PC-9 (cell line): ENCODE measurements around the gene SMIM7. TPM values are rescaled to one million over a fixed set of nuclear protein-coding genes. Genes with fewer than 3 reads are reported as not detected.

Experiments used
- BruUV-seq: library from RNA; stranded (reverse); fragments of 400-500 nt; replicated peaks from 2 replicates; lab custom pipeline; 2021; lab: Mats Ljungman, UMichigan
- CTCF ChIA-PET: fragments of 300-600 bp; sonication (Branson Sonifier 250); formaldehyde crosslinking; loops from one replicate; lab custom pipeline; 2022; ENCODE audit warnings: antibody characterized with exemption; lab: Charles Lee
- POLR2A ChIA-PET: fragments of 300-600 bp; sonication (Branson Sonifier 250); formaldehyde crosslinking; loops from one replicate; lab custom pipeline; 2022; ENCODE audit warnings: antibody characterized with exemption; ENCODE audit not compliant: unreplicated experiment; lab: Charles Lee
- DNase-seq, 2 experiments: peaks; one replicate each; pipeline versions ENCODE4 v3.0.0 to v3.0.0-alpha.2; 2015 to 2022; ENCODE audit warnings: mixed read lengths in 1 of 2
- H2AFZ ChIP-seq: fragments of 200-600 bp; sonication (generic); 2 replicates; pipeline ENCODE4 v1.8.1; 2017; ENCODE audit warnings: antibody characterized with exemption
- H3F3A ChIP-seq: fragments of 200-600 bp; sonication (generic); 2 replicates; pipeline ENCODE4 v1.8.1; 2017; ENCODE audit warnings: antibody characterized with exemption, mild to moderate bottlenecking, low read depth; ENCODE audit not compliant: insufficient read depth
- H3K27ac ChIP-seq: fragments of 200-600 bp; sonication (generic); 2 replicates; pipeline ENCODE4 v1.6.1; 2016; ENCODE audit warnings: mixed run types
- H3K27me3 ChIP-seq: fragments of 200-600 bp; sonication (generic); 2 replicates; pipeline ENCODE4 v1.6.1; 2016; ENCODE audit warnings: low read depth, mixed run types; ENCODE audit not compliant: insufficient read depth
- H3K36me3 ChIP-seq: fragments of 200-600 bp; sonication (generic); 2 replicates; pipeline ENCODE4 v1.6.1; 2016; ENCODE audit warnings: low read depth, mixed run types
- H3K4me1 ChIP-seq: fragments of 200-600 bp; sonication (generic); replicated peaks from 2 replicates; pipeline ENCODE4 v1.6.1; 2016; ENCODE audit warnings: mixed run types; ENCODE audit not compliant: insufficient read depth
- H3K4me2 ChIP-seq: fragments of 200-600 bp; sonication (generic); 2 replicates; pipeline ENCODE4 v1.6.1; 2017; ENCODE audit warnings: mixed run types
- H3K4me3 ChIP-seq: fragments of 200-600 bp; sonication (generic); 2 replicates; pipeline ENCODE4 v1.6.1; 2016; ENCODE audit warnings: mixed run types
- H3K79me2 ChIP-seq: fragments of 200-600 bp; sonication (generic); 2 replicates; pipeline ENCODE4 v1.6.1; 2017; ENCODE audit warnings: low read depth, mixed run types
- H3K9me2 ChIP-seq: fragments of 200-600 bp; sonication (generic); 2 replicates; pipeline ENCODE4 v1.8.1; 2017; ENCODE audit warnings: mild to moderate bottlenecking; ENCODE audit not compliant: insufficient read depth
- H3K9me3 ChIP-seq: fragments of 200-600 bp; sonication (generic); 2 replicates; pipeline ENCODE4 v1.8.1; 2016; ENCODE audit warnings: low read depth; ENCODE audit not compliant: insufficient read depth
- H4K20me1 ChIP-seq: fragments of 200-600 bp; sonication (generic); 2 replicates; pipeline ENCODE4 v1.8.1; 2017; ENCODE audit not compliant: insufficient read depth
- EZH2 ChIP-seq: fragments of 200-600 bp; sonication (generic); IDR thresholded peaks from 2 replicates; pipeline ENCODE4 v1.8.0; 2017; ENCODE audit warnings: antibody characterized with exemption, low read depth
- intact Hi-C: fragments of 100-400 bp; cut with micrococcal nuclease; formaldehyde crosslinking; loops from one replicate; pipeline ENCODE4 v1.10.0; 2022; ENCODE audit not compliant: unreplicated experiment
- total RNA-seq: library from RNA; stranded (reverse); gene quantifications from 2 replicates; pipeline ENCODE4 v1.2.3, GENCODE V29; 2021
- TF ChIP-seq, protein P1 (sequence below): fragments of 200-600 bp; sonication (generic); conservative IDR thresholded peaks from 2 replicates; pipeline ENCODE4 v1.6.1; 2017; ENCODE audit warnings: mixed run types, antibody characterized with exemption, mild to moderate bottlenecking, moderate library complexity

Gene SMIM7
- total RNA-seq, 1 experiment from 2014 or later: 72.9 TPM

GRCh38 chr19:16637535-16637934, 22.4 kb downstream of the SMIM7 start:
- DNase-seq: no peak
- Histone ChIP-seq H3K9me2 (no peaks in the 10 kb centered on the region), H3K27me3 (no peaks in the 10 kb centered on the region), H3F3A (peaks cover 9% of the 10 kb centered on the region; the same call in 1 of the 2 replicates), H3K79me2 (peaks cover 17% of the 10 kb centered on the region), H2AFZ (no peak overlapping the region), H3K27ac (no peak overlapping the region), H4K20me1 (peaks cover 27% of the 10 kb centered on the region), H3K36me3 (peaks cover 34% of the 10 kb centered on the region), H3K4me1 (no peaks in the 10 kb centered on the region), H3K4me3 (no peak overlapping the region), H3K9me3 (no peaks in the 10 kb centered on the region), H3K4me2 (no peak overlapping the region)
- intact Hi-C loops: no loop called here
- BruUV-seq: no TSS peak
- CTCF ChIA-PET: no interaction called here
- TF ChIP-seq, protein P1, sequence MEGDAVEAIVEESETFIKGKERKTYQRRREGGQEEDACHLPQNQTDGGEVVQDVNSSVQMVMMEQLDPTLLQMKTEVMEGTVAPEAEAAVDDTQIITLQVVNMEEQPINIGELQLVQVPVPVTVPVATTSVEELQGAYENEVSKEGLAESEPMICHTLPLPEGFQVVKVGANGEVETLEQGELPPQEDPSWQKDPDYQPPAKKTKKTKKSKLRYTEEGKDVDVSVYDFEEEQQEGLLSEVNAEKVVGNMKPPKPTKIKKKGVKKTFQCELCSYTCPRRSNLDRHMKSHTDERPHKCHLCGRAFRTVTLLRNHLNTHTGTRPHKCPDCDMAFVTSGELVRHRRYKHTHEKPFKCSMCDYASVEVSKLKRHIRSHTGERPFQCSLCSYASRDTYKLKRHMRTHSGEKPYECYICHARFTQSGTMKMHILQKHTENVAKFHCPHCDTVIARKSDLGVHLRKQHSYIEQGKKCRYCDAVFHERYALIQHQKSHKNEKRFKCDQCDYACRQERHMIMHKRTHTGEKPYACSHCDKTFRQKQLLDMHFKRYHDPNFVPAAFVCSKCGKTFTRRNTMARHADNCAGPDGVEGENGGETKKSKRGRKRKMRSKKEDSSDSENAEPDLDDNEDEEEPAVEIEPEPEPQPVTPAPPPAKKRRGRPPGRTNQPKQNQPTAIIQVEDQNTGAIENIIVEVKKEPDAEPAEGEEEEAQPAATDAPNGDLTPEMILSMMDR: no peak
- no peak for TF ChIP-seq EZH2
- POLR2A ChIA-PET: no interaction called here

GRCh38 chr19:16631465-16631864, 28.5 kb downstream of the SMIM7 start:
- Histone ChIP-seq H3K9me3 (no peaks in the 10 kb centered on the region), H4K20me1 (peaks cover 13% of the 10 kb centered on the region), H3F3A (peaks cover 19% of the 10 kb centered on the region), H3K4me1 (peaks cover 10% of the 10 kb centered on the region), H2AFZ (no peak overlapping the region), H3K9me2 (no peaks in the 10 kb centered on the region), H3K4me3 (no peak overlapping the region), H3K79me2 (peaks cover 21% of the 10 kb centered on the region), H3K4me2 (no peak overlapping the region), H3K27me3 (no peaks in the 10 kb centered on the region), H3K27ac (no peak overlapping the region), H3K36me3 (peaks cover 5% of the 10 kb centered on the region; the same call in 1 of the 2 replicates)
- ChIA-PET CTCF (no interaction called here), POLR2A (no interaction called here)
- intact Hi-C loops: no loop called here
- TF ChIP-seq, protein P1: no peak
- TF ChIP-seq EZH2: no peak
- no TSS peak for BruUV-seq
- DNase-seq: no peak

DNA sequence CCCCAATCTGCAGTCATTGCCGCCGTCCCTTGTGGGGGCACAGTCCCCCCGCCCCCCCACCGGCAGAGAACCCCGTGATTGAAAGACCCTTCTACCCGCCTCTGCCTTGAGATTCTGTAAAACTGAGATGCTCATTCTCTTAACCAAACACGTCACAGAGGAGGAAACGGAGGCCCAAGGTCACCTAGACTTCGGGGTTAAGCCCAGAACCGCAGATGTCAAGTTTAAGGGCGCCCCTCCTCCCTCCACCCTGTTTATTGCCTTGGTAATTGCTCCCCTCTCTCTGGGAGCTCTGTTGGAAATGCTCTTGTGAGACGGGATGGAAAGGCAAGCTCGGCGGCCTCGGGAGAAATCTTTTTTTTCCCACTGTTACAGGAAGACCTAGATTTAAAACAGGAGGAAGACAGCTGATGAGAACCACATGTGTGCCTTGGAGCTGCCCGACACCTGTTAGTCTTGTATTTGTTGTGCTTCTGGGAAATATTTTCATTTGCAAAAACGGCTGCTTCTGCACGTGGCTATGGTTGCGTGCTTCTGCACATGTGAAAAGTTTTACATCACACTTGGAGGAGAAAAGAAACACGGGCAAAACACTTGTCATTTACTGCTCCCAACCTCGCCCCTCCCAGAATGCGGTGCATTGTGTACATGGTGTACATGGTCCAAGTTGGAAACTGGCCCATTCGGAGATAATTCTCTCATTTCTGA, 30.8 kb downstream of the SMIM7 start:
- Histone ChIP-seq H2AFZ (peak overlapping the region; percentile 99), H3K9me2 (no peaks in the 10 kb centered on the region), H3K79me2 (peaks cover 43% of the 10 kb centered on the region), H3K36me3 (peaks cover 10% of the 10 kb centered on the region; the same call in 1 of the 2 replicates), H3K9me3 (no peaks in the 10 kb centered on the region), H3K4me1 (peaks cover 20% of the 10 kb centered on the region), H3K4me2 (peak overlapping the region; percentile 97), H3K27ac (peak overlapping the region; percentile 53), H3K27me3 (no peaks in the 10 kb centered on the region), H3F3A (peaks cover 24% of the 10 kb centered on the region), H3K4me3 (peak overlapping the region; percentile 95), H4K20me1 (peaks cover 36% of the 10 kb centered on the region)
- TF ChIP-seq EZH2: no peak
- TF ChIP-seq, protein P1: no peak
- intact Hi-C loops: loop anchor here (1.0 kb wide), 1 partner anchor 59 kb away; no protein-coding TSS in a partner anchor
- CTCF ChIA-PET: no interaction called here
- DNase-seq: no peak
- BruUV-seq: no TSS peak
- POLR2A ChIA-PET: no interaction called here
